Measurements from ENCODE around the gene GYS2.

DNA sequence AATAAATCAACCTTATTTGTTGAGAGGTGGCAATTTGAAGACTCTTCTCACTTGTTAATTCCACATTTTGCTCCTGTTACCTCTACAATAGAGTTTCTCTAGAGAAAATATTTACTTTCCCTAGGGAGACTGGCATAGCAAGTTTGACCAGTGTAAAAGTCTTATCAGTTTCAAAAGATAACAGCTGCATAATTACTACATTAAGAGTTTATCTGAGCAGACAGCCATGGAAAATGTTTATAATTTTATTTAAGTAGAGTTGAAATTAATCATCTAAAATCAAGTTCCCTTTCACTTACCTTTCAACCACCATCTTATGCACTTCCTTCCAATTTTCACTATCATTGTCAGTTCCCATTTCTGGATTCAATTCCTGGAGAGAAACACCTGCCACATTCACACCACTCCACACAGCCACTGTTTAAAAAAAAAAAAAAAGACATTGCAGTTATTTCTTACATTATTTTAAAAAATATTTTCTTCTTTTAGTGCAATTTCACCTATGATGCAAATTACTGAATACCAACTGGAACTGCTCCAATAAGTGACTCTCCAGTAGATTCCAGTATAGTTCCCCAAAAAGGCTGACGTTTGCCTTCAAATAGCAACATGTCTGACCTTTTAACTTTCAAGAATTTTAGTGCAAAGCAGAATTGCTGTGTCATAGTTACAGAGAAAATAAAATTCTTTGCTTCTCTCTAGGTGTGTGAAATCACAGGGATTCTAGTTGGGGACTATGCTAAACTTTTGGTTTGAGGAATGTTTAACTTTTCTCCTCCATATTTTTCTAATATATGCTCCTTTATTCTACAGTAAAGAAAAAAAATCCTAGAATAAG is 33.6 kb upstream of the GYS2 start:
- no peak for TF ChIP-seq POLR2A (IDR thresholded peaks at IDR 0.05; ENCODE audit: low read length)
- no peak for TF ChIP-seq GATA1 (IDR thresholded peaks at IDR 0.05; ENCODE audit: low read depth, low read length)
